HepG2 (cell line): ENCODE measurements around the gene PPP1R7. TPM values are rescaled to one million over a fixed set of nuclear protein-coding genes. Genes with fewer than 3 reads are reported as not detected.

Source experiments
- CBX1 ChIP-seq: IDR thresholded peaks from one replicate; pipeline ENCODE4 v1.6.1; 2016; ENCODE audit warnings: antibody characterized with exemption, low read depth
- LBX2 ChIP-seq: sonication (generic); formaldehyde crosslinking; IDR thresholded peaks from 2 replicates; pipeline ENCODE4 v1.5.0; 2020; ENCODE audit warnings: missing genetic modification reagents, mild to moderate bottlenecking, borderline replicate concordance
- MAFK ChIP-seq, 2 experiments: IDR thresholded peaks in 1 of 2; conservative IDR thresholded peaks in 1 of 2; 2 replicates each; pipeline ENCODE4 v1.6.1; 2011; ENCODE audit warnings: improper control_type of control experiment in 2 of 2, low read length in 2 of 2
- MED1 ChIP-seq: sonication (generic); formaldehyde crosslinking; IDR thresholded peaks from 2 replicates; pipeline ENCODE4 v1.4.0; 2020; ENCODE audit warnings: missing genetic modification reagents
- MXD1 ChIP-seq: sonication (generic); formaldehyde crosslinking; IDR thresholded peaks from 2 replicates; pipeline ENCODE4 v1.4.0; 2020; ENCODE audit warnings: mild to moderate bottlenecking, missing genetic modification reagents
- MXI1 ChIP-seq: IDR thresholded peaks from 3 replicates; pipeline ENCODE4 v1.6.1; 2012; ENCODE audit warnings: low read depth, low read length, inconsistent platforms, borderline replicate concordance
- REL ChIP-seq: sonication (generic); formaldehyde crosslinking; conservative IDR thresholded peaks from 2 replicates; pipeline ENCODE4 v1.8.0; 2022; ENCODE audit warnings: mild to moderate bottlenecking, missing genetic modification reagents, moderate library complexity
- SIN3B ChIP-seq: fragments of 150-350 bp; IDR thresholded peaks from 2 replicates; pipeline ENCODE4 v1.6.1; 2014; ENCODE audit warnings: low read length
- SMAD9 ChIP-seq: sonication (generic); formaldehyde crosslinking; IDR thresholded peaks from 2 replicates; pipeline ENCODE4 v1.5.1; 2020; ENCODE audit warnings: mild to moderate bottlenecking, missing genetic modification reagents
- SNRNP70 ChIP-seq: fragments of 200-400 bp; formaldehyde crosslinking; IDR thresholded peaks from 2 replicates; pipeline ENCODE4 v1.6.1; 2017; ENCODE audit warnings: mild to moderate bottlenecking, low read depth, low read length, moderate library complexity
- SP1 ChIP-seq, 2 experiments: fragments of 450-650 bp in 1 of 2; sonication (generic) in 1 of 2; formaldehyde crosslinking in 1 of 2; IDR thresholded peaks; 2 replicates each; pipeline versions ENCODE4 v1.4.0 to v1.6.1; 2016 to 2020; ENCODE audit warnings: missing genetic modification reagents in 1 of 2
- SP140L ChIP-seq: sonication (generic); formaldehyde crosslinking; IDR thresholded peaks from 2 replicates; pipeline ENCODE4 v1.4.0; 2020; ENCODE audit warnings: missing genetic modification reagents, borderline replicate concordance
- TEAD2 ChIP-seq: sonication (generic); formaldehyde crosslinking; IDR thresholded peaks from 2 replicates; pipeline ENCODE4 v1.9.0; 2021; ENCODE audit warnings: missing genetic modification reagents
- UBTF ChIP-seq: sonication (generic); formaldehyde crosslinking; IDR thresholded peaks from 2 replicates; pipeline ENCODE4 v1.4.0; 2020; ENCODE audit warnings: mild to moderate bottlenecking, missing genetic modification reagents
- ZBTB39 ChIP-seq: sonication (generic); formaldehyde crosslinking; IDR thresholded peaks from 2 replicates; pipeline ENCODE4 v1.5.0; 2020; ENCODE audit warnings: missing genetic modification reagents
- ZNF142 ChIP-seq: sonication (generic); formaldehyde crosslinking; IDR thresholded peaks from 2 replicates; pipeline ENCODE4 v1.4.0; 2020; ENCODE audit warnings: missing genetic modification reagents
- ZNF34 ChIP-seq: sonication (generic); formaldehyde crosslinking; IDR thresholded peaks from 2 replicates; pipeline ENCODE4 v1.4.0; 2020; ENCODE audit warnings: mild to moderate bottlenecking, missing genetic modification reagents, borderline replicate concordance
- ZNF430 ChIP-seq: sonication (generic); formaldehyde crosslinking; IDR thresholded peaks from 2 replicates; pipeline ENCODE4 v1.9.0; 2021; ENCODE audit warnings: mild to moderate bottlenecking, missing genetic modification reagents
- ZNF766 ChIP-seq: sonication (generic); formaldehyde crosslinking; IDR thresholded peaks from 2 replicates; pipeline ENCODE4 v1.5.0; 2020; ENCODE audit warnings: missing genetic modification reagents, borderline replicate concordance
- polyA plus RNA-seq, 8 experiments: library from polyadenylated mRNA; depleted of rRNA in 3 of 8; stranded (reverse) in 7 of 8; unstranded in 1 of 8; fragments of >200 nt; fragmentation: Illumina TruSeq in 4 of 8; extraction: Trizol in 4 of 8; gene quantifications; 2 replicates each; pipeline versions ENCODE4 v1.2.1 to v1.2.3, GENCODE V29; 2011 to 2016; ENCODE audit warnings: low read depth in 4 of 8, missing spikeins in 1 of 8, mixed read lengths in 1 of 8; ENCODE audit not compliant: insufficient read depth in 1 of 8
- total RNA-seq, 5 experiments: library from RNA; depleted of rRNA; stranded (reverse); fragments of >200 nt; fragmentation: Illumina TruSeq; extraction: Trizol; gene quantifications; 2 replicates each; pipeline ENCODE4 v1.2.3, GENCODE V29; 2016; ENCODE audit warnings: low read depth in 1 of 5

Gene PPP1R7
- total and polyA plus RNA-seq, 2 of the 13 experiments (the other 11 are each of a cell fraction or from before 2014, with no cell fraction given) = 33.3 to 67.9 TPM

- TF ChIP-seq UBTF (CRISPR knock-in tag) (peak; percentile 100), SP1 (IDR thresholded peaks at IDR 0.05) (no peak), SP1 (CRISPR knock-in tag; IDR thresholded peaks at IDR 0.05) (peak; percentile 98), ZNF142 (CRISPR knock-in tag) (peak; percentile 97), MAFK (conservative IDR thresholded peaks at IDR 0.05 in 1 of 2, IDR thresholded peaks at IDR 0.05 in 1 of 2; ENCODE audit: low read length in 2 of 2) (no peak), TEAD2 (CRISPR knock-in tag) (no peak; the same call in 1 of the 2 replicates), ZNF766 (peak; percentile 94; the same call in 1 of the 2 replicates), LBX2 (CRISPR knock-in tag) (peak; percentile 98), CBX1 (peak; percentile 99), REL (CRISPR knock-in tag) (peak; percentile 89; the same call in 1 of the 2 replicates), ZNF34 (CRISPR knock-in tag) (peak; percentile 91), MXD1 (CRISPR knock-in tag) (peak; percentile 98), ZBTB39 (CRISPR knock-in tag) (no peak), MXI1 (peak; percentile 92; the same call in 2 of the 3 replicates), SIN3B (peak; percentile 98), SNRNP70 (no peak), MED1 (CRISPR knock-in tag) (peak; percentile 95), SMAD9 (CRISPR knock-in tag) (no peak), SP140L (CRISPR knock-in tag) (peak; percentile 95; the same call in 1 of the 2 replicates), ZNF430 (CRISPR knock-in tag) (peak; percentile 100)
These were observed 47.9 kb upstream of the PPP1R7 start, which contains the start of gene MTERF4 (continued) for GRCh38 chr2:241102239-241102803.
